Activated CD8-positive, alpha-beta memory T cell treated with anti-CD3 and anti-CD28 coated beads, Interleukin-2, amount 50 U/mL, for 24 hours (primary cell): ENCODE data around the gene NES.
"Not testable (repeated sequence)": the region's sequence is repeated elsewhere in the genome, so short reads cannot be mapped to it uniquely, and the experiment has no call there.

Experiments used
- DNase-seq: peaks from one replicate; pipeline ENCODE4 v3.0.0-alpha.2; 2020; ENCODE audit errors: extremely low read depth

Gene NES

DNA sequence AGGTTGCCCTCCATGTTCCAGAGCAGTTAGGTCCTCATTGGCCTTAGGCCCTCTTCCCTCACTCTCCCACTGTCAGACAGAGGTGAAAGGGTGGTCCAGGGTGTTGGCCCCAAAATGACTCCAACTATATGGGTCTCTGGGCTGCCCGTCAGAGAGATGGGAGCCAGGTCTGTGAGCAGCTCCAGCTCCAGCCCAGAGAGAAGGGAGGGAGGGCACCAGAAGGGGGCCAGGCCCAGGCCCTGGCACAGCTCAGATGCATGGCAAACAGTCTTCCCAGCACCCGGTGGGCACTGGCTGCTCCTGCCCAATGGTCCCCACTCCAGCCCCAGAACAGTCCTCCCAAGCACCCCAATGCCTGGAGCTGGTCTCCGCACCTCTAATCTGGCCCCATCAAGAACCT, 33.1 kb downstream of the NES start:
- DNase-seq: no peak

DNA sequence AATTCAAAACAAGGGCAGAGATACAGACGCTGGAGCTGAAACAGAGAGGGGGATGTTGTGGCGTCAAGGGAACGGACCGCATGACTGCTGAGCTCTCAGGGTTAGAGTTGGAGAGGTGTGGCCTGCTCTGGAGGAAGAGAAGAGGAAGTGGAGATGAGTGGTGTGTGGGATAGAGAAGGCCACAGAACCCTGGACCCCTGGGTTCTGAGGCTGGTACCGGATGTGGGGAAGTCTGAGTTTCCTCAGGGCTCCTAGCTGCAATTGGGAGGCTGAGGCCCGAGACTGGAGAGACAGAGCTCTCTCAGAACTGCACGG, 33.5 kb downstream of the NES start:
- DNase-seq: no peak

DNA sequence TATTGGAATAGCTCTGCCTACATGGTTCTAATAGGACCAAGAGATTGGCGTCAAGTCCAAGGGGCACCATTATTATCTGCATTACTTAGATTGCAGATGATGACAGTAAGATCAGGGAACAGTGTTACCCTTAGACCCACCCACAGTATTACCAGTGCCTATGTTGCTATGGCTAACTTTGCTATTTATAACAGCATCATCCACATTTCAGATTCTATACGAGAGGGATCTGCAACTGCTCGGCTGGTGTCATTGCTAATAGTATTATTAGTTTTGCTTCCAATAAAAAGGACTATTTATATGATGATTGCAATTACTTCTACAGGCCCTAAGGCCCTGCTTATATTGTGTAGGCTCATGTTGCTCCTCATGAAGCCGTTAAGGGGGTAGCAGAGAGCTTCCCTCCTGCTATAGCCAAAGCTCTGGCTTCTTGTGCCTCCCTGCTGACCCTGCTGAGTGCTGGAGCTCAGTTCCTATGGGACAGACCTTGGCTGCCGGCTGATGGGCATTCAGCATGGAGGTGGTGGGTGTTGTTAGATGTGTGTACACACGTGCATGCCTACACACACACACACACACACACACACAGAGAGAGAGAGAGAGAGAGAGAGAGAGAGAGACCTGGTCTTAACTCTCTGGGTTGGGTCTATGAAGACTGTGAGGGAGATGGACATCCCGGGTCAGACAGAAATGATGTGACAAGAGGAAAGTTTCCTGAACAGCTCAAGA, 34.0 kb downstream of the NES start:
- DNase-seq: no peak

DNA sequence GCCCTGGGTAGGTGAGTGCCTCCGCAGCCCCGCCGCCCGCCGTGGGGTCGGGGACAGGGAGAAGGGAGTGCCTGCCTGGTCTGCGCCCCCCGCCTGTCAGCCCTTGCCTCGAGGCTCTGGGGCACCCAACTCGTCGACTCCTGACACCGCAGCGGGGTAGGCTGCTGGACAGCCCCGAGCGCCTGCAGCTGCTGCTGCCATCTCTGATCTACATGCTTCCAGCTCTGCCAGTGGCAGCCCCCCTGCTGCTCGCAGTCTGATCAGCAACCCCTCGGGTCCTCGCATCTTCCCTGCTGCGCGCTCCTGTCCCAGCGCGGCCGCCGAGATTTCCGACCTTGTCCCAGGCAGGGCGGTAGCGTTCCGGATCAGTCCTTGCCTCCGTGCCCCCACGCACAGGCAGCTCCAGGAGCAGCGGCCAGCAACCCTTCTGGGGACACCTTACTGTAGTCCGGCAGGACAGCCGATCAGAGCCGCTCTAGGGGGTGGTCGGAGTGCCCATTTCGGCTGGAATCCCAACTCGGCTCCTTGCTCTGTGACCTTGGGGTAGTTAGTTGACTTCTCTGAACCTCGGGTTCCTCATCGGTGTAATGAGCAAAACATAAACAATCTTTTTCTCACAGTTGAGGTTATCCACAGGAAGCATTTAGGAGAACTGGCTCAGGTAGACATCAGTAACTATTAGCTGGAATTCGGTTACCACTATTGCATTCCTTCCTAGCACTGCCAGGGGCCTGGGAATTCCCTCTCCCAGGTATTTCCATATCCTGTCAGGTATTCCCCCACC, 34.8 kb downstream of the NES start:
- DNase-seq: no peak

DNA sequence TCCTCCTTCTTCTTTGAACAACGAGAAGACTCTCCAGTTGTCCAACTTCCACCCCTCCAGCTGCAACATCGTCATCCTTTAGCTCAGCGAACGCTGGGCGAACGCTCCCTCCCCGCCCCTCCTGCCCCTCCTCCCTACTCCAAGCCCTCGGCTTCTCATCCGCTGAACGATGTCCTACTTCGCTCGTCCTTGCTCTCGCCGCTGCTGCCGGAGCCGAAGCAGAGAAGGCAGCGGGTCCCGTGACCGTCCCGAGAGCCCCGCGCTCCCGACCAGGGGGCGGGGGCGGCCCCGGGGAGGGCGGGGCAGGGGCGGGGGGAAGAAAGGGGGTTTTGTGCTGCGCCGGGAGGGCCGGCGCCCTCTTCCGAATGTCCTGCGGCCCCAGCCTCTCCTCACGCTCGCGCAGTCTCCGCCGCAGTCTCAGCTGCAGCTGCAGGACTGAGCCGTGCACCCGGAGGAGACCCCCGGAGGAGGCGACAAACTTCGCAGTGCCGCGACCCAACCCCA, 35.4 kb downstream of the NES start, which contains the start of gene BCAN:
Gene BCAN, plus strand, starts transcription at position 357 of the 504 bp plus-strand sequence. CDS start 3,938 bp downstream, outside the sequence.
- no peak for DNase-seq

DNA sequence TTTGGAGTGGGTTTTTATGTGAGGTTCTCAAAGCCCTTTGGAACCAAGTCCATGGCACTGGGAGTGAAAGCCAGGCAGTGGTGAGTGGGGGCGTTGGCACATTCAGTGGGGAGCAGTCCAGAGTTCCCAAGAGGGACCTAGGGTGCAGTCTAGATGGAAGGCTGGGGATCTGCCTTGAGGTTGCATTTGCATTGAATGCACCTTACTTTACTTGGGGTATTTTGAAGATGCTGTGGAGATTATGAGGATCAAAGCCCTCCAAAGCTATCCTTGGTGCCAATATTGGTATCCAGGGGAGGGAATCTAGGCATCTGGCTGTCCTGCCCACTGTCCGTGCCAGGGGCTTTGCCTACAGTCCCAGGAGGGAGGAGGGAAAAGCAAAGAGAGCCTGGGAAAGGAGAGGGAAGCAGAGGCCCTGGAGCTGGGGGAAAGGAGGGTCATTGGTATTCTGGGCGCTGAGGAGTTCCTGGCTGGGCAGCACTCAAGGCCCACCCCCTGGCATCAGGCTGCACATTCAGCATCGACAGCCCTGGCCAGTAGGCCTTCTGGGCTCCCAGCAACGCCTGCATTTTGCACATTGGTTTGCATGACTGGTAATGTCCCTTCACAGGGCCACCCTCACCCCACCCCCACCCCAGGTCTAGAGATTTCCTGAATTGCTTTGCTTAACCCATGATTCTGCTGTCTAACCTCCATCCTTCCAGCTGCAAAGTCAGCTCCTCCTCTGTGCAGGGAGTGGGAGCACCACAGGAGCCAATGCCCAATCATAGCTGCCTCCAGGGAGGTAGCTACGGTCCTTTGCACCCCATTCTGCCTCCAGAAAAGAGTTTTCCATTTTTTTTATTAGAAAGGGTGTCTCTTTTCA, 36.1 kb downstream of the NES start:
- no peak for DNase-seq

DNA sequence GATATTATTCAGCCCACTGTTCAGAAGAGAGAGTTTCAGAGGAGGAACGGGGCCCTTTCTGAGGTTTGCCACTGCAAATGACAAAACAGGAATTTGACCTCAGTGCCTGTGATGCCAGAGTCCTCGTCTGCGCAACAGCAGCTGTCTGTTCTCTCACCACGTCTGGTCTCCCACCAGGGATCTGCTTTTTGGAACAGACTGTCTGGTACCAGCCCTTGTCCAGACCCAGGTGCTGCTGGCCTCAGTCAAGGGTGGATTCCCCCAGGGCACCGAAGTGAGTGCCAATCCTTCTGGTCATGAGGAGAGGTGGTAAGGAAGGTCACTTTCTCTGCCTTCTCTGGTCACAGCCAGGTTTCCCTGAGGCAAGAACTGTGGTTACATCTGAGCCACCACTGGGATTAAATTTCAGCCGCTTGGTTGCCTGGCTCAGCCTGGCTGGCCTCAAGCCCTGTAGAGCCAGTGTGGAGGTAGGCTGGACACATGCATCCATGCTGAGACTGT, 37.6 kb downstream of the NES start:
- no peak for DNase-seq

DNA sequence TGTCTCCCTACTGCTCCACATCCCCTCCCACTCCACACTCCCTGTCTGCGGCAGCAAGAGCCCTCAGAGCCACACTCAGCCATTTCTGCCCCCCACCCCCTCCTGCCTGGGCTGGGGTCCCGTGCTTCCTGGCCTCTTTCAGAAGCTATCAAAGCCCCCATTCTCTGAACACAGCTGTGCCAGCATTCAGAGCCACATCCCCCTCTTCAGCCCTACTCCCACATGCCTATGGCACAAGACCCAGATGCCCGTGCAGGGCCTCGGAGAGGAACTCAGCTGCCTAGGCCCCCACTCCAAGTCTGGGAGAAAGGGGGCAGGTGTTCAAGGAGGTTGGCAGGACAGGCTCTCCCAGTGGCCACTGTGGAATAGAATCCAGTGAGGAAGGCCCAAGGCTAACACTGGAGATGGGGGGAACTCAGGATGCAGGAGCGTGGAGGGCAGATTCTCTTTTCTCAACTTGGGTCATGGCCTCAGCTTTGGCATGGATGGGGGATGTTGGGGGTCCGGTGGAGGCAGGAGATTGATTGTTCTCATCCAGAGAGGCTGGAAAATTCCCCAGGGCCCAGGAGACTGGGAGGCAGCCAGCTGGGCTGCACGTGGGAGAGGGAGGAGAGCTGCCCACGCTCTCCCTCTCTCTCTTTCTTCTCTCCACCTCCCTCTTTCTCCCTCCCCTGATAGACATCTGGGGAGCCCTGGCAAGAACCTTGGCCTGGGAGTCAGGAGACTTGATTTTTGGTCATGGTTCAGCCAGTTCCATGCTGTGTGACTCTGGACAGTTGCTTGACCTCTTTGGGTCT, 38.8 kb downstream of the NES start:
- DNase-seq: no peak

DNA sequence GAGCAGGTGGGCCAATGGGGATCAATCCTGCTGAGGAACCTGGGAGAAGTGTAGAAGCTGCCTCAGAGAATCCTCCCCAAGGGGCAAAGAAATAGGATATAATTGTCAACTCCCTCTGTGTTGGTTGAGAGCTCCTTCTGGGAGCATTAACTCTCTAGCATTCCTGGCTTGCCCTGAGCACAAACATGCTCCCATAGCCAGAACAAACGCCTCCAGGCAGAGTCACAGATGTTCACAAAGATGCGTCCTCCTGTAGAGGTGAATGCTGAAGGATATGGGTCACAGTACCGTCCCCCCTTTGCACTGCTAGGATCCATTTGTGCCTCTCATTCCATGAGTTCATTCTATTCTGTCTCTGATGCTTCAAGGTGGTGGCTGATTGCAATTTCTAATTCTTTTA, 44.9 kb downstream of the NES start:
- DNase-seq: no peak

DNA sequence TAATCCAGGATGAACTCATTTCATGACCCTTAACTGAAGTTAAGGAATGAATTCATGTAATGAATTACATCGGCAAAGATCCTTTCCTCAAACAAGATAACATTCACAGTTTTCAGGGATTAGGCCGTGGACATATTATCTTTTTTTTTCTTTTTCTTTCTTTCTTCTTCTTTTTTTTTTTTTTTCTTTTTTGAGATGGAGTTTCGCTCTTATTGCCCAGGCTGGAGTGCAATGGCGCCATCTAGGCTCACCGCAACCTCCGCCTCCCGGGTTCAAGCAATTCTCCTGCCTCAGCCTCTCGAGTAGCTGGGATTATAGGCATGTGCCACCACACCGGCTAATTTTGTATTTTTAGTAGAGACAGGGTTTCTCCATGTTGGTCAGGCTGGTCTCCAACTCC, 46.1 kb downstream of the NES start:
- not testable (repeated sequence) for DNase-seq

DNA sequence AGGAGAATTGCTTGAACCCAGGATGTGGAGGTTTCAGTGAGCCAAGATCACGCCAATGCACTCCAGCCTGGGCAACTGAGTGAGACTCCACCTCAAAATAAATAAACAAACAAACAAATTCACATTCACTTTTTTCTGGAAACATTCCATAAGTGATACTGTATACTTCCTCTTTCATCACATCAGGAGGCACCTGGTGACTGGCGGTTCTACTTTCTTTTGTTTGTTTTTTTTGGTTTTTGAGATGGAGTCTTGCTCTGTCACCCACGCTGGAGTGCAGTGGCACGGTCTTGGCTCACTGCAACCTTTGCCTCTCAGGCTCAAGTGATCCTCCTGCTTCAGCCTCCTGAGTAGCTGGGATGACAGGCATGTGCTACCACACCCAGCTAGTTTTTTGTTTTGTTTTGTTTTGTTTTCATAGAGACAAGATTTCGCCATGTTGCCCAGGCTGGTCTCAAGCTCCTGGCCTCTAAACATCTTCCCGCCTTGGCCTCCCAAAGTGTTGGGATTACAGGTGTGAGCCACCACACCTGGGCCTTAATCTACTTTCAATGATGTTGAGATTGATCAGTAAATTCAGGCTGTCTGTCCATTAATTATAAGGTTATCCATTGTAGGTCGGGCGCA, 47.3 kb downstream of the NES start:
- no peak for DNase-seq

DNA sequence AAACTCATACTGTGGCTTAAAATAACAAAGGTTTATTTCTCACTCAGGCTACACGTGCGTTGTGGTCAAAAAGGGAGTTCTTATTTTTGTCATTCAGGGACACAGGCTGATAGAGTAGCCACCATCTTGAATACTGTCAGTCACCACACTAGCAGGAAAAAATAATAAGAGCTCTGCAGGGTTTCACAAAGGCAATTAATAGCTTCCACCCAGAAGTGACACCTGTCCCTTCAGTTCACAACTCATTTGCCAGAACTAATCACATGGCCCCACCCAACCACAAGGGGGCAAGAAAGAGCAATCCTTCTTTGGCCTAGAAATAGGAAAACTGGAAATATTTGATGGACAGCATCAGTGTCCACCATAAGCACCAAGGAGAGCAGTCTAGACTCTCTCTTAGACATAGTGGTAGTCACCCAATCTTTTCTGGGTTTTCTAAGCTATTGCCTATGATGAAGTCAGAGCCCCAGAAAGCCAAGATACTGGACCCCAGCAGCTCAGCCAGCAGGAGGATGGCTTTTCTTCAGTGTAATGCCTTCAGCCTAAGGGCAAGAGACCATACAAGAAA, 49.8 kb downstream of the NES start:
- no peak for DNase-seq

DNA sequence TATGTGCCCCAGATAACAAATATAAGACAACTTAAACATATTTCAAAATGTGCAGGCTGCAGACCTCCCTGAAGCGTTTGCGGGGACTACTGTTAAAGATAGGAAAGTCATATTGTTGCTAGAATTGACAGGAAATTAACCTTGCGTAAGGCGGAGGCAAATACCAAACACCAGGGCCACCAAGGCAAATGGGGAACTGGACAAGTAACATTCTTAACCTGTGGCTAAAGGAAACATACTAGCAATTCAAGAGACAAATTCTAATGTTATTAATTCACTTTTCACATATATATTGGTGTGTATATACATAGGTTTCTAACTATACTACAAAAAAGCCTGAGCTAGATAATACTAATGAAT, 51.1 kb downstream of the NES start:
- DNase-seq: no peak

DNA sequence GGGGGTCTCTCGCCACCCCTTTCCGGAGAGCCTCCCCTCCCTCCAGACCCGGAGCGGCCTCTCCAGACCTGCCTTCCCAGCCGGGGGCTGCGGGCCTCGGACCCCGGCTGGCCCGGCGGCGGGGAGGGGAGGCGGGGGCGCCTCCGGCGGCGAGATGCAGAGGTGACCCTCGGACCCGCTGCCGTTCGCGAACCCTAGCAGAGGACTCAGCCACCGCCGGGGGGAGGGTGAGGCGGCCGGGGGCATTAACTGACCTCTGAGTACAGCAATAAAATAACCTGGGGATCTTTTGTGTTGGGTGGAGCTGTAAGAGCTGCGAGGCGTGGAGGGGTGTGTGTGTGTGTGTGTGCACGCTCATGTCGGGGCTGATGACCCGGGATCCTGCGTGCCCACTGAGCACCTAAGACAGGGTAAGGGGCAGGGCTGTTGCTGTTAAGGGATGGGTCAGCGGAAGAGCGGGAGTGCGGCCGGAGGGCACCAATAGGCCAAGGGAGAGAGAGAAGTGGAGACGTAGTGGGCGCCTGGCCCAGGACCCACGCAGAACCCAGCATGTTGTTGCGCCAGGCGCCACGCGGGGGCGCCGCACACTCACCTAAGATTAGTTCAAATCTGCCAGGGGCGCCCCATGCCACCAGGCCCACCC, 51.6 kb downstream of the NES start:
- DNase-seq: no peak

DNA sequence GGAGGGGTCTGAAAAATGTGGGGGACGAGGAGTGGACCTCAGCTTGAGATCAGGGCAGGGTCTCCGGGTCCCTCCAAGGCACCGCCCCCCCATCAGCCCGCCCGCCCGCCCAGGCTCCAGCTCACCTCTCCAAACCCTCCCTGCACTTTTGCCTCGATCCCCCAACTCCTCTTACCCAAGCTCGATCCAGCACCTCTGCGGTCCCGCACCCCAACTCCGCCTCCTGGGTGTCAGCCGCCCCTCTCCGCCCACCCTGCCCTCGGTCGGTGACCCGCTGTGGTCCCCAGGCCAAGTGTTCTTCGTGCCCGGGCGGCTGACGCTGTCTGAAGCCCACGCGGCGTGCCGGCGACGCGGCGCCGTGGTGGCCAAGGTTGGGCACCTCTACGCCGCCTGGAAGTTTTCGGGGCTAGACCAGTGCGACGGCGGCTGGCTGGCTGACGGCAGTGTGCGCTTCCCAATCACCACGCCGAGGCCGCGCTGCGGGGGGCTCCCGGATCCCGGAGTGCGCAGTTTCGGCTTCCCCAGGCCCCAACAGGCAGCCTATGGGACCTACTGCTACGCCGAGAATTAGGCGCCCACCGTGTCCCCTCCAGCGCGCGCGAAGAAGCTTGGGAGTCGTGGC, 52.3 kb downstream of the NES start:
- DNase-seq: no peak

DNA sequence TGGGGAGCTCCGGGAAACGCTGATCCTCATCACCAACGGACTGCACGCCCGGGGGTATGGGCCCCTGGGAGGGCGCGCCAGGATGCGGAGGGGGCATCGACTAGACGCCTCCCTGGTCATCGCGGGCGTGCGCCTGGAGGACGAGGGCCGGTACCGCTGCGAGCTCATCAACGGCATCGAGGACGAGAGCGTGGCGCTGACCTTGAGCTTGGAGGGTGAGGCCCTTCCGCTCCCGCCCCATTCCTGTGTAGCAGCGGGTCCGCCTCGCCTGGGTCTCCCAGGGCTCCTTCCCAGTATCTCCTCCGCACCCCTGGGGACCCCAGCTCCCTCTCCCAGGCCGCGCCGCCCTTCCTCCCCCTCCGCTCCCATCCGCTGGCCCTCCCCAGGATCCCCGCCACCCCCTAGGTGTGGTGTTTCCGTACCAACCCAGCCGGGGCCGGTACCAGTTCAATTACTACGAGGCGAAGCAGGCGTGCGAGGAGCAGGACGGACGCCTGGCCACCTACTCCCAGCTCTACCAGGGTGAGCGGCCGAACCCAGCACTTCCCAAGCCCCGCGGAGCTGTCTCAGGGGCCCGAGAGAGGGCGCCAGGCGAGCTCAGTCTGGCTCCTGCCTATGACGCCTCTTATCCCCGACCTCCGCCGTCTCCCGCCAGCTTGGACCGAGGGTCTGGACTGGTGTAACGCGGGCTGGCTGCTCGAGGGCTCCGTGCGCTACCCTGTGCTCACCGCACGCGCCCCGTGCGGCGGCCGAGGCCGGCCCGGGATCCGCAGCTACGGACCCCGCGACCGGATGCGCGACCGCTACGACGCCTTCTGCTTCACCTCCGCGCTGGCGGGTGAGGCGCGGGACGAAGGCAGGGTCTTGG, 53.0 kb downstream of the NES start:
- DNase-seq: no peak

DNA sequence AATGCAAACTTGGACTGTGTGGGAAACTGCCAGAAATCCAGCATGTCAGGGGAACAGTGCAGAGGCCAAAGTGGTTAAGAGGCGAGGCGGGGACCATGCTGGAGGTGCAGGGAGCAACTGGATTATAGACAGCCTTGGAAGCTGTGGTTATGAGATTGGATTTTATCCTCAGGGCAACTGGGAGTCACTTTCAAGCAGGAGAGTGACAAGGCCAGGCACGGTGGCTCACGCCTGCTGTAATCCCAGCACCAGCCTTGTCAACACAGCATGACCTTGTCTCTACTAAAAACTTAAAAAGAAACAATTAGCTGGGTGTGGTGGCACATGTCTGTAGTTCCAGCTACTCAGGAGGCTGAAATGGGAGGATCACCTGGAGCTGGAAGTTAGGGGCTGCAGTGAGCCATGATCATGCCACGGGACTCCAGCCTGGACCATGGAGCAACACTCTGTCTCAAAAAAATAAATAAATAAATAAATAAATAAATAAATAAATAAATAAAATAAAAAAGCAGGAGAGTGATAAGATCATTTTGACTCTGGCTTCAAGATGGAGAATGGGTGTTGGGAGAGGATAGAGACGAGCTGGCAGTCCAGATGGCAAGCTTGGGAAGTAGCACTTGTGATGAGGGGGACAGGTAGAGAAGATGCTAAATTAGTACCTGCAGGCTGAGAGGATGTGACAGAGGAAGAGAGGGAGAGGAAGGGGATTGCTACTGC, 54.5 kb downstream of the NES start:
- DNase-seq: no peak

DNA sequence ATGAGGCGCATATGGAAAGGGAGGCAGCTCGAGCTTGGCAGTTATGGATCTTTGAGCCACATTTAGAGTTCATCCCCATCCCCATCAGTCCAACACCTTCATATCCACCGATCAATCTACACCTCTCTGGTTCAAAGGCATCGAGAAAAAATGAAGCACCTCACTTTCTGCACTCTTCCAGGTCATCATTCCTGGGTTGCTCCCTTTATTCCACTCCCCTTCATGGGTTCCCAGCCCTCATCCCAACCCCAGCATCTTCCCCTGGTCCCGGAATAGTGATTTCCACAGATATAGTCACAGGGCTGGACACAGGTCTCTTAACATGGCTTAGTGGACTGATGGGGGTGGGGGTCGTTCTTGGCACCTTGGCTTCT, 57.6 kb downstream of the NES start:
- DNase-seq: no peak
